Measurements from ENCODE around the gene DSP. TPM values are rescaled to one million over a fixed set of nuclear protein-coding genes. Genes with fewer than 3 reads are reported as not detected.

Gene DSP
- polyA plus RNA-seq, 1 donor (not counting 4 experiments of a cell fraction or from before 2014, with no cell fraction given), result 255 TPM

- H3K27ac ChIP-seq (ENCODE audit: control insufficient read depth, insufficient read depth, low read length), result no peak overlapping the region
- H3K79me2 ChIP-seq (ENCODE audit: control insufficient read depth, insufficient read depth, low read length), result no peaks in the 10 kb centered on the region
- no peaks in the 10 kb centered on the region for H4K20me1 ChIP-seq (ENCODE audit: control insufficient read depth, extremely low read depth, insufficient read depth, low read length)
- no peak for DNase-seq (ENCODE audit: low read depth, low spot score)
- no peaks in the 10 kb centered on the region for H3K27me3 ChIP-seq (ENCODE audit: control insufficient read depth, extremely low read depth, insufficient read depth, low read length)
- FAIRE-seq, result no peak
- H3K9ac ChIP-seq (ENCODE audit: control insufficient read depth, extremely low read depth, insufficient read depth, low read length), result no peak overlapping the region
- no peak overlapping the region for H3K4me2 ChIP-seq (ENCODE audit: control insufficient read depth, extremely low read depth, insufficient read depth, low read depth, low read length)
- dilution Hi-C loops (cut with MboI; ENCODE audit: extremely low pct_ligation_motif_present, low sequenced_read_pairs), result no loop called here
- no peaks in the 10 kb centered on the region for H3K9me1 ChIP-seq (ENCODE audit: control insufficient read depth, extremely low read depth, insufficient read depth, low read length)
- H2AFZ ChIP-seq (ENCODE audit: control insufficient read depth, low read length), result no peak overlapping the region
- no peak overlapping the region for H3K4me3 ChIP-seq (ENCODE audit: control insufficient read depth in 2 of 3, extremely low read depth in 1 of 3, insufficient read depth in 2 of 3, low read depth in 1 of 3, low read length in 3 of 3)
- TF ChIP-seq CTCF (optimal IDR thresholded peaks at IDR 0.05 in 1 of 3, IDR thresholded peaks at IDR 0.05 in 1 of 3, conservative IDR thresholded peaks at IDR 0.05 in 1 of 3; ENCODE audit: extremely low read depth in 1 of 3, insufficient read depth in 2 of 3, low read length in 3 of 3), result no peak
- TF ChIP-seq EZH2 (IDR thresholded peaks at IDR 0.05; ENCODE audit: low read length), result no peak
- no peaks in the 10 kb centered on the region for H3K4me1 ChIP-seq (ENCODE audit: control insufficient read depth, extremely low read depth, insufficient read depth, low read length)
- H3K36me3 ChIP-seq (ENCODE audit: control insufficient read depth in 2 of 2, extremely low read depth in 1 of 2, insufficient read depth in 2 of 2, low read length in 2 of 2), result no peaks in the 10 kb centered on the region
- H3K9me3 ChIP-seq (ENCODE audit: control insufficient read depth, low read depth, low read length), result no peaks in the 10 kb centered on the region
Observed at GRCh38 chr6:7633361-7633760, 91.9 kb downstream of the DSP start.

- Histone ChIP-seq H3K4me3 (ENCODE audit: control insufficient read depth in 2 of 3, extremely low read depth in 1 of 3, insufficient read depth in 2 of 3, low read depth in 1 of 3, low read length in 3 of 3) (no peak overlapping the region), H3K36me3 (ENCODE audit: control insufficient read depth in 2 of 2, extremely low read depth in 1 of 2, insufficient read depth in 2 of 2, low read length in 2 of 2) (no peaks in the 10 kb centered on the region), H3K9me3 (ENCODE audit: control insufficient read depth, low read depth, low read length) (no peaks in the 10 kb centered on the region), H3K79me2 (ENCODE audit: control insufficient read depth, insufficient read depth, low read length) (no peaks in the 10 kb centered on the region), H4K20me1 (ENCODE audit: control insufficient read depth, extremely low read depth, insufficient read depth, low read length) (no peaks in the 10 kb centered on the region), H3K9me1 (ENCODE audit: control insufficient read depth, extremely low read depth, insufficient read depth, low read length) (no peaks in the 10 kb centered on the region), H2AFZ (ENCODE audit: control insufficient read depth, low read length) (no peak overlapping the region), H3K9ac (ENCODE audit: control insufficient read depth, extremely low read depth, insufficient read depth, low read length) (no peak overlapping the region), H3K4me1 (ENCODE audit: control insufficient read depth, extremely low read depth, insufficient read depth, low read length) (peaks cover 11% of the 10 kb centered on the region), H3K4me2 (ENCODE audit: control insufficient read depth, extremely low read depth, insufficient read depth, low read depth, low read length) (no peak overlapping the region), H3K27ac (ENCODE audit: control insufficient read depth, insufficient read depth, low read length) (no peak overlapping the region), H3K27me3 (ENCODE audit: control insufficient read depth, extremely low read depth, insufficient read depth, low read length) (no peaks in the 10 kb centered on the region)
- DNase-seq (ENCODE audit: low read depth, low spot score) (no peak), FAIRE-seq (no peak)
- dilution Hi-C loops (cut with MboI; ENCODE audit: extremely low pct_ligation_motif_present, low sequenced_read_pairs), result no loop called here
- TF ChIP-seq CTCF (optimal IDR thresholded peaks at IDR 0.05 in 1 of 3, IDR thresholded peaks at IDR 0.05 in 1 of 3, conservative IDR thresholded peaks at IDR 0.05 in 1 of 3; ENCODE audit: extremely low read depth in 1 of 3, insufficient read depth in 2 of 3, low read length in 3 of 3), result no peak
- no peak for TF ChIP-seq EZH2 (IDR thresholded peaks at IDR 0.05; ENCODE audit: low read length)
Observed at GRCh38 chr6:7636151-7636550, 94.7 kb downstream of the DSP start.

Other genes with a start within 250 kb of the DSP start
- gene SSR1, start 228.5 kb upstream of the DSP start, polyA plus RNA-seq, result 88.1 to 188 TPM (median 149 TPM) in 3 replicates
- gene CAGE1, start 151.9 kb upstream of the DSP start, polyA plus RNA-seq, result 0.03 to 0.04 TPM (median 0.03 TPM) in 3 replicates
- 10.6 to 11.7 TPM (median 11.5 TPM) in 3 replicates for gene RIOK1, start 151.9 kb upstream of the DSP start, polyA plus RNA-seq
- 5.9 to 12.2 TPM (median 6.1 TPM) in 3 replicates for gene SNRNP48, start 48.5 kb downstream of the DSP start, polyA plus RNA-seq
- gene BMP6, start 184.4 kb downstream of the DSP start, polyA plus RNA-seq, result 0.05 to 0.48 TPM (median 0.09 TPM) in 3 replicates

Measured in keratinocyte (primary cell).